Left lung (tissue), 10 donors: Measurements from ENCODE around the gene ZC3H18. TPM values are rescaled to one million over a fixed set of nuclear protein-coding genes. Genes with fewer than 3 reads are reported as not detected.

Experiments used
- ATAC-seq: fragments of 200-7000 bp; cut with Tn5 transposase; one replicate; pipeline ENCODE4 v1.9.1; 2020; ENCODE audit warnings: moderate library complexity
- DNase-seq, 4 donors: peaks; one replicate each; pipeline ENCODE4 v3.0.0-alpha.2; 2013 to 2020
- H3K27ac ChIP-seq, 2 donors: fragments of 200-600 bp; sonication (generic) in 1 of 2; one replicate each; pipeline versions ENCODE4 v1.5.0 to v1.8.0; 2020 to 2021
- H3K27me3 ChIP-seq, 2 donors: fragments of 200-600 bp; sonication (generic) in 1 of 2; one replicate each; pipeline versions ENCODE4 v1.5.0 to v1.8.0; 2020 to 2021
- H3K36me3 ChIP-seq, 2 donors: fragments of 200-600 bp; sonication (generic) in 1 of 2; one replicate each; pipeline versions ENCODE4 v1.5.0 to v1.8.0; 2020 to 2021
- H3K4me1 ChIP-seq, 2 donors: fragments of 200-600 bp; one replicate each; pipeline ENCODE4 v1.8.0; 2021
- H3K4me3 ChIP-seq, 2 donors: fragments of 200-600 bp; sonication (generic) in 1 of 2; one replicate each; pipeline versions ENCODE4 v1.5.0 to v1.8.0; 2020 to 2021; ENCODE audit warnings: mild to moderate bottlenecking in 1 of 2
- H3K9me3 ChIP-seq, 2 donors: fragments of 200-600 bp; sonication (generic) in 1 of 2; one replicate each; pipeline versions ENCODE4 v1.5.0 to v1.8.0; 2020 to 2021
- intact Hi-C, 2 donors: fragments of 100-400 bp; cut with DNase I; formaldehyde crosslinking; loops; one replicate each; pipeline versions ENCODE4 v1.11.2 to v1.14.2; 2022
- polyA plus RNA-seq, 6 donors: library from polyadenylated mRNA; unstranded; fragments of 120-200 nt; gene quantifications; one replicate each; pipeline ENCODE4 v1.2.1, GENCODE V29; 2013; ENCODE audit not compliant: insufficient read length in 6 of 6
- total RNA-seq, 2 donors: library from RNA; stranded (reverse); fragmentation: NEBNext Ultra II Directional; extraction: Animal tissue kit (Norgen Biotek cat#: 25700); gene quantifications; one replicate each; pipeline ENCODE4 v1.2.1, GENCODE V29; 2021
- TF ChIP-seq, protein P1 (sequence below), 2 donors: fragments of 200-600 bp; sonication (generic) in 1 of 2; IDR thresholded peaks; one replicate each; pipeline versions ENCODE4 v1.5.0 to v1.8.0; 2021; ENCODE audit warnings: antibody characterized with exemption in 2 of 2
- donor health status: DM: no; HTN: yes; CAD: no.
- donor health status: DM: no; HTN: no; CAD: no.

Gene ZC3H18
- total and polyA plus RNA-seq, 8 donors, result 33.8 to 53.1 (median 38.5) TPM

DNA sequence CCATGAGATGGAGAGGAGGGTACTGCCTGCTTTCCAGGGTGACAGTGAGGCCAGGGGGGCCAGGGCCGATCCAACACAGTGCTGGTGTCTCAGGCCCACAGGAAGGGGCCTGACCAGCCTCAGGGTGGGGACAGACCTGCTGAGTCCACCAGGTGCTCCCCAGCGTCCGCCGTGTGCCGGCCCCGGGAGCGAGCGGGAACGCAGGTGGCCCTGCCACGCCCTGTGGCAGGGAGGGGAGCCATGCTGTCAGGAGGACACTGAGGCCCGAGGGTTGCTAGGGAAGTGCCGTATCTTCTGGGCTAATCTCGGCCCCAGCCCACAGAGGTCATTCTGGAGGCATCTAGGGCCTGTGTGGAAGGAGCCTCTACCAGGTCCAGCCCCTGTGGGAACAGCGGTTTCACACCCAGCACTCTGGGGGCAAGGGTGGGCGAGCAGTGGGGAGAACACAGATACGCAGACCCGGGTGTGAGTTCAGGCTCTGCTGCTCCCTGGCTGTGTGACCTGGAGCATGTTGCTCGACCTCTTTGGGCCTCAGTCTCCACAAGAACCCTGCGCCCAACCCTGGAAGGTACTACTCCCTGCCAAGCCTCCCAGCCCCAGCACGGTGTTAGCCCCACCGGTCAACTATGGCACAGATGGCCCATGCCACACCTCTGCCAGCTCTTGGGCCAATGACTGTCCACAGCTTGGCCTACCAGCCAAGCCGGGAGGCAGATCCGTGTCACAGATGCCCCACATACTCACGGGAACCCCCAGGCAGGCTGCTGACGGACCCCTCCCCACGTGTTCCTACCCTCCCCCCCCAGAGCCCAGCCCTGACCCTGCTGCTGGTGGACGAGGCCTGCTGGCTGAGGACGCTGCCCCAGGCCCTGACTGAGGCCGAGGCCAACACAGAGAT is 43.9 kb upstream of the ZC3H18 start:
- DNase-seq (peak in 1 of 4 donors; percentile 68), ATAC-seq (no peak)
- H3K4me1 ChIP-seq, result peaks cover 4 to 5% of the 10 kb centered on the region in 2 donors

DNA sequence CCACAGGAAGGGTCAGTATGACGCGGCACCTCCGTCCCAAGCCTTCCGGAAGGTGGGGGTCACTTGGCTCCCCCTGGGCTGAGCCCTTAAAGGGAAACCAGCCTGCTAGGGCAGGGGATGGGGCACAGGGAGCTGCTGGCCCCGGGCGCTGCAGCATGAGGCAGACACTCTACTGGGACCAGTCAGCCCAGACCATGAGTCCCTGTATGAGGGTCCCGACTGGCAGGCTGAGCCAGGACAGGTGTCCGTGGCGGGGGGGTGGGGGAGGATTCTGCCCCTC is 43.4 kb upstream of the ZC3H18 start:
- Histone ChIP-seq H3K4me1 (peaks cover 4 to 5% of the 10 kb centered on the region in 2 donors), H3K27me3 (peaks cover 7 to 42% of the 10 kb centered on the region in 2 donors), H3K9me3 (no peaks in the 10 kb centered on the region), H3K27ac (no peak overlapping the region), H3K4me3 (no peak overlapping the region), H3K36me3 (no peaks in the 10 kb centered on the region)
- TF ChIP-seq, protein P1, sequence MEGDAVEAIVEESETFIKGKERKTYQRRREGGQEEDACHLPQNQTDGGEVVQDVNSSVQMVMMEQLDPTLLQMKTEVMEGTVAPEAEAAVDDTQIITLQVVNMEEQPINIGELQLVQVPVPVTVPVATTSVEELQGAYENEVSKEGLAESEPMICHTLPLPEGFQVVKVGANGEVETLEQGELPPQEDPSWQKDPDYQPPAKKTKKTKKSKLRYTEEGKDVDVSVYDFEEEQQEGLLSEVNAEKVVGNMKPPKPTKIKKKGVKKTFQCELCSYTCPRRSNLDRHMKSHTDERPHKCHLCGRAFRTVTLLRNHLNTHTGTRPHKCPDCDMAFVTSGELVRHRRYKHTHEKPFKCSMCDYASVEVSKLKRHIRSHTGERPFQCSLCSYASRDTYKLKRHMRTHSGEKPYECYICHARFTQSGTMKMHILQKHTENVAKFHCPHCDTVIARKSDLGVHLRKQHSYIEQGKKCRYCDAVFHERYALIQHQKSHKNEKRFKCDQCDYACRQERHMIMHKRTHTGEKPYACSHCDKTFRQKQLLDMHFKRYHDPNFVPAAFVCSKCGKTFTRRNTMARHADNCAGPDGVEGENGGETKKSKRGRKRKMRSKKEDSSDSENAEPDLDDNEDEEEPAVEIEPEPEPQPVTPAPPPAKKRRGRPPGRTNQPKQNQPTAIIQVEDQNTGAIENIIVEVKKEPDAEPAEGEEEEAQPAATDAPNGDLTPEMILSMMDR (IDR thresholded peaks at IDR 0.05), result no peak
- peak; percentile 2 for ATAC-seq
- intact Hi-C loops, result loop anchor here in 1 of 2 donors (5.0 kb wide), 1 partner anchor 85 kb away; no protein-coding TSS in a partner anchor
- DNase-seq, result no peak

More for the DNA sequence above, 43.9 kb upstream of the ZC3H18 start:
- intact Hi-C loops, result loop anchor here in 1 of 2 donors (5.0 kb wide), 1 partner anchor 84 kb away; no protein-coding TSS in a partner anchor
- Histone ChIP-seq H3K27me3 (peaks cover 7 to 42% of the 10 kb centered on the region in 2 donors), H3K9me3 (no peaks in the 10 kb centered on the region), H3K27ac (no peak overlapping the region), H3K4me3 (no peak overlapping the region), H3K36me3 (no peaks in the 10 kb centered on the region)
- TF ChIP-seq, protein P1 (IDR thresholded peaks at IDR 0.05), result no peak

DNA sequence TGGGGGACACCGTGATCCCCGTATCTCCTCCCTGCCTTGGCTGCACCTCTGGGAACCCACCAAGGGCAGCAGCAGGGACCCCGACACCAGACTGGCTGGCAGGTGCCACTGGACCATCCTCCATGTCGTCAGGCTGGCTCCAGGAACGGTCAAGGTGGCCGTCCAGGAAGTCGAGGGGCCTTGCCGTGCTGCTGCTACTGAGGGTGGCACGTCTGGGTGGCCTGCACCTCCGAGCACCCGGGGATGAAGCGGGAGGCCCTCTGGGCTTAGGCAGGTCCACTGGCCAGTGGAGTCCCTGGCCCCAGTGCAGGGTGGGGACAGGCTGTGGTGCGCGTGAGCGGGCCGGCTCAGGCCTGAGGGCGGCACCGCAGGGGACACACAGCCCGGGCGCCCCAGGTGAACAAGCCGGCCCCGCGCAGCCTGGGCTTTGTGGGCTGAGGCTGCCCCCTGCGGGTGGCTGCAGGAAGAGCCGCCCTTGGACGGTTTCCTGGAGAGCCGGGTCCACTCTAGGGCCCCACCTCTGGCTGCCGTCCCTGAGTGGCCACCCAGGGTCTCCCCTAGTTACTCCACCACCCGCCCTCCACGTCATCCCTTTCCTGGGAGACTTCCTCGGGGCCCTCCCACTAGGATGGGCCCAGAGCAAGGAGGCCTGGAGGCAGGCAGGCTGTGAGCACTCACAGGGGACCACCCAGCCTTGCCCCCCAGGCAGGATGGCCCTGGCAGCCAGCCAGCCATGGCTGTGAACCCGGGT is 42.8 kb upstream of the ZC3H18 start:
- Histone ChIP-seq H3K36me3 (no peaks in the 10 kb centered on the region), H3K27ac (no peak overlapping the region), H3K9me3 (no peaks in the 10 kb centered on the region), H3K27me3 (peaks cover 7 to 37% of the 10 kb centered on the region in 2 donors), H3K4me1 (peaks cover 4 to 5% of the 10 kb centered on the region in 2 donors), H3K4me3 (no peak overlapping the region)
- ATAC-seq (peak; percentile 81), DNase-seq (peak in 3 of 4 donors; percentile 56 to 88 (median 79))
- TF ChIP-seq, protein P1 (IDR thresholded peaks at IDR 0.05), result peak; percentile 74 to 91
- intact Hi-C loops, result loop anchor here in 1 of 2 donors (5.0 kb wide), 1 partner anchor 85 kb away; no protein-coding TSS in a partner anchor

DNA sequence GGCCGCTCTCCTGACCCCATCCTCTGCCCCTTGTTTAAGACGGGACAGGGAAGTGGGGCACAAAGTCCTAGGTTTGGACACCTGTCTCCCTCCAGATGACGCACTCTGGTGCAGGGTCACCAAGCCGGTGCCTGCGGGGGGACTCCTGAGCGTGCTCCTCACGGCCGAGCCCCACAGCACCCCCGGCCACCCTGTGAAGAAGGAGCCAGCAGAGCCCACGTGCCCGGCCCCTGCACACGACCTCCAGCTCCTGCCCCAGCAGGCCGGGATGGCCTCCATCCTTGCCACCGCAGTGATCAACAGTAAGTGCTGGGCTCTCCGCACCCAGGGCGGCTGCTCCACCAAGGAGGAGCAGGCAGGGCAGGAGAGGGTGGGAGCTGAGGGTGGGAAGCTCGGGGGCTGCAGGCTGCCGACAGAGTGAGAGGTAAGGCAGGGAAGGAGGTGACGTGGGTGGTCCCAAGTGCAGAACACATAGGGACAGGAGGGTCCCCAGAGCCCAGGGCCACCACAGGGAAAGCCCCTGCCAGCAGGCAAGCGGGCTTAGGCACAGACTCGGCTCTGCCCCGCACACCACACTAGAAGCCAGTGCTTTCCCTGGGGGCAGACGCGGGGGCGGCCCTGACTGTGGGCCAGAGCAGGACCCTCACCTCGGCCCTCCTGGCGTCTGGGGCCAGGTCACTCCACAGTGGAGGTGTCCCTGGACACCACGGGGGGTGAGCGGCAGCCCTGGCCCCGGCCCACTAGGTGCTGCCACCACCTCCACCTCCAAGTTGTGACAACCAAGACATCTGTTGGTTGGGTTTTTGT is 42.1 kb upstream of the ZC3H18 start:
- peak in 1 of 4 donors; percentile 57 for DNase-seq
- Histone ChIP-seq H3K9me3 (no peaks in the 10 kb centered on the region), H3K27ac (no peak overlapping the region), H3K4me1 (peaks cover 4 to 5% of the 10 kb centered on the region in 2 donors), H3K27me3 (peaks cover 7 to 29% of the 10 kb centered on the region in 2 donors), H3K4me3 (no peak overlapping the region), H3K36me3 (no peaks in the 10 kb centered on the region)
- no peak for ATAC-seq
- TF ChIP-seq, protein P1 (IDR thresholded peaks at IDR 0.05), result no peak
- intact Hi-C loops, result loop anchor here in 1 of 2 donors (5.0 kb wide), 1 partner anchor 86 kb away; no protein-coding TSS in a partner anchor
